Measurements from ENCODE around the gene TSPAN18.

Gene TSPAN18

GRCh38 chr11:44828296-44828695 lies 101.5 kb downstream of the TSPAN18 start:
- DNase-seq, result no peak
- in situ Hi-C loops (cut with MboI; ENCODE audit: low pct_unique_long_range_greater_than_20kb, low sequenced_read_pairs), result no loop called here

- in situ Hi-C loops (cut with MboI; ENCODE audit: low pct_unique_long_range_greater_than_20kb, low sequenced_read_pairs), result no loop called here
- DNase-seq, result peak; percentile 13
These were observed 103.1 kb downstream of the TSPAN18 start for GRCh38 chr11:44829838-44830237.

DNA sequence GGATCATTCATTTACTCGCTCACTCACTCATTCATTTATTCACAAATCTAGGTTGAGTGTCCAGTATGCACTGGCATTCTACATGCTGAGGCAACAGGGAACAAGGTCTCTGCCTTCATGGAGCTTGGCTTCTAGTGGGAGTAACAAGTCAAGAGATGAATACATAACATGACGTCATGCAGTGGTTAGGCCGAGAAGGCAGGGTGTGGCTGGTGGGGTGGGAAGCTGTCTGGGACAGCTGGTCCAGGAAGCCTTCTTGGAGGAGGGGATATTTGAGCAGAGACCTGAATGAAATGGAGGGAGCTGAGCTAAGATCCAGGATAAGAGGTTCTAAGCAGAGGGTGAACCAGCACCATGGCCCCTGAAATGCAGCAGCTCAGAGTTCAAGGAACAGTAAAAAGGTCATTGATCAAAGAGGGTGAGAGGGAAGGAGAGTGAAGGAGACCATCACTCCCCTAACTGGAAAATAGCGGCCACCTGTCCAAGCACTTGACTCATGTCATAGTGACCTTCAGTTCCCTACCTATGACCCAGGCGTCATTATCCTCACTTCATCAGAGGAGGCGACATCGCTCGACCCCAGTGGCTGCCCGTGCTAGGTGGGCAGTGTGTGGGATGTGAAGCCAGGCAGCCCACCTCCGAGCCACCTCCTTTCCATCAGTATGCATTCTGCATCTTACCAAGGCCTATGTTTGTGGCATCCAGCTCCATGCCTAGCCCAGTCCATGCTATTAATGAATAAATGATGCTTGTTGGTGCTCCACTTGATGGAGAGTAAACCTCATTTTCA lies 105.0 kb downstream of the TSPAN18 start:
- in situ Hi-C loops (cut with MboI; ENCODE audit: low pct_unique_long_range_greater_than_20kb, low sequenced_read_pairs), result no loop called here
- DNase-seq, result no peak

- DNase-seq, result no peak
- in situ Hi-C loops (cut with MboI; ENCODE audit: low pct_unique_long_range_greater_than_20kb, low sequenced_read_pairs), result no loop called here
These were observed 105.7 kb downstream of the TSPAN18 start for GRCh38 chr11:44832452-44832851.

- in situ Hi-C loops (cut with MboI; ENCODE audit: low pct_unique_long_range_greater_than_20kb, low sequenced_read_pairs), result no loop called here
These were observed 106.6 kb downstream of the TSPAN18 start for GRCh38 chr11:44833221-44833876.

DNA sequence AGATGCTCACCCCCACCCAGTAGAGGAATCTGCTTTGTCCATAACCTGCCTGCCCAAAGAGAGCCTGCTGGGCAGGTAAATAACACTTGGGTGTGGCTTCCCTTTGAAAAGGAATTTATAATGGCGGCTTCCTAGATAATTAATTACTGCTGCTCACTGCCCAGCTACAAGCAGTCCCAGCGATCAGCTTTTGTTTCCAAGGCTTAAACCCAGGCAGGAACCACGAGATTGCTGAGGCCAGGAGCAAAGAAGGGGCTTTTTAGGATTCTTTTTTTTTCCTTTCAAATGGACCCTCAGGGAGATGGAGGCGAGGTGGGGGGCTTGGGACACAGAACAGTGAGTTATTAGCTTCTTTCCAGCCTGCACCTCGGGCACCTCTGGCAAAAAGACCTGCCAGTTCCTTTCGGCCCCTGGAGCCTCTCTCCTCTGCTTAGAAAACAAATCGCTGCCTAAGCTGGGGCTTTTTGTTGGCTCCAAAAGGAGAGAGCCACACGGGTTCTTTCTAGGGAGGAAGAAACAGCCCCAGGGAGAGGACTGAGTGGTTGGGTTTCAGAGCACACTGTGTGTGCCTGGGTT lies 107.2 kb downstream of the TSPAN18 start:
- no peak for DNase-seq

More at GRCh38 chr11:44833221-44833876, 106.6 kb downstream of the TSPAN18 start:
- no peak for DNase-seq

DNA sequence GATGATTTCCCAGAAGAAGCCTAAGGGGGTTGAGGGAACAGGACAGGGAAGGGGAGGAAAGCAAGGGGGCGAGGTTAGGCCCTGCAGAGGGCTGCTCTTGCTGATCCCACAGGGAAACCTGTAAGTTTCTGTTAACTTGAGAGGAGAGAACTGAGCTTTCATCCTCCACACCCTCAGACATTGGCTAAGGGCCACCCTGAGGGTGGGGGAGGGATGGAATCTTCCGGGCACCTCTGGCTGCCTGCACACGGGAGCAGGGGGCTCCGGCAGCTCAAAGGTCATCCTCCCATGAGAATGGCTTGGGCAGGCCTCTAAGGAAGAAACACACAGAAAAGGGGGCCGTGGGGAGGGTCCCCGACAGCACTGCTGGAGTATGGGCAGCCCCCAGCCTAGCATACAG lies 108.1 kb downstream of the TSPAN18 start:
- in situ Hi-C loops (cut with MboI; ENCODE audit: low pct_unique_long_range_greater_than_20kb, low sequenced_read_pairs), result no loop called here

More for the DNA sequence above, 107.2 kb downstream of the TSPAN18 start:
- in situ Hi-C loops (cut with MboI; ENCODE audit: low pct_unique_long_range_greater_than_20kb, low sequenced_read_pairs), result no loop called here

DNA sequence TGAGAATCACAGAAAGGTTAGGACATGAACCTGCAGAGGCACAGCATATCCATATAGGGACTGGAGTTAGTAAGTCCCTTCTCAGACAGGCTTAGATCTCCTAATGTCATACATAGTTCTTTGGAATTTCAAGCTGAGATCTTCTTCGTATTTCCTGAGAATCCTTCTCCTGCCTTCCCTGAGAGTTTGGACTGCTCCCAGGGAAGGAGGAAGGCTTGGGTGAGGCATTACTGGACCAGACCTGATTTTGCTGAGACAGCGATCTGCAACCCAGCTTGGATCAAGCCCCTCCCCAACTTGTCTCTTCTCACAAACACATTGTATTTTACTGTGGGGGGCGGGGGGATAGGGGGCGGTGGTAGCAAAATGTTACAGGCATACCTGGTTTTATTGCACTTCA lies 108.5 kb downstream of the TSPAN18 start:
- no peak for DNase-seq

More for the DNA sequence above, 108.1 kb downstream of the TSPAN18 start:
- DNase-seq, result no peak

GRCh38 chr11:44835938-44836337 lies 109.2 kb downstream of the TSPAN18 start:
- DNase-seq, result no peak
- in situ Hi-C loops (cut with MboI; ENCODE audit: low pct_unique_long_range_greater_than_20kb, low sequenced_read_pairs), result no loop called here

More for the DNA sequence above, 108.5 kb downstream of the TSPAN18 start:
- in situ Hi-C loops (cut with MboI; ENCODE audit: low pct_unique_long_range_greater_than_20kb, low sequenced_read_pairs), result no loop called here

DNA sequence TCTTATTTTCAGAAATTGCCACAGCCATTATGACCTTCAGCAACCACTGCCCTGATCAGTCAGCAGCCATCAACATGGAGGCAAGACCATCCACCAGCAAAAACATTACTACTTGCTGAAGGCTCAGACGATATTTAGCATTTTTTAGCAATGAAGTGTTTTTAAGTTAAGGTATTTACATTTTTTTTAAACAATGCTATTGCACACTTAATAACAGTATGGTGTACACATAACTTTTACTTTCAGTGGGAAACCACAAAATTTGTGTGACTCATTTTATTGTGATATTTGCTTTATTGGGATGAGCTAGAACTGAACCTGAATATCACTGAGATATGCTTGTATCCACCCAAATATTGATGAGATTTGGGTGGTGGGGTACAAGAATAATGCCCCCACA lies 110.9 kb downstream of the TSPAN18 start:
- in situ Hi-C loops (cut with MboI; ENCODE audit: low pct_unique_long_range_greater_than_20kb, low sequenced_read_pairs), result no loop called here
- no peak for DNase-seq

GRCh38 chr11:44839458-44840084 lies 112.8 kb downstream of the TSPAN18 start:
- in situ Hi-C loops (cut with MboI; ENCODE audit: low pct_unique_long_range_greater_than_20kb, low sequenced_read_pairs), result no loop called here
- DNase-seq, result no peak

DNA sequence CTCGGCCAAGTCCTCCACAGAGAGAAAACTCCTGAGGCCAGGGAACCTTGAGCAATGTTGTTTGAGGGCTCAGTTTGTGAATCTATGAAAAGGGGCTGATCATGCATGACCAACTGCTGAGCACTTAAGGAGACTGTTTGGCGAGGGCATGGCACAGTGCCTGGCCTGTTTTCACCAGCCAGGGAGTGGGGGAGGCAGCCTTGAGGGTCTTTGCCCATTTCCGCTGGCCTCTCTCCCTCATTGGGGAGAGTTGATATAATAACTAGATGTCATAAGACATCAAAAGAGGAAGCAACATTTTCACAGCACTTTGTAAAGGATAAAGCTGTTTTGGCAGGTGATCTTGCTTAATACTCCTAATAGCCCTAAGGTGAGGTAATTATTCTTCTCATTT lies 113.3 kb downstream of the TSPAN18 start:
- no peak for DNase-seq
- in situ Hi-C loops (cut with MboI; ENCODE audit: low pct_unique_long_range_greater_than_20kb, low sequenced_read_pairs), result no loop called here

DNA sequence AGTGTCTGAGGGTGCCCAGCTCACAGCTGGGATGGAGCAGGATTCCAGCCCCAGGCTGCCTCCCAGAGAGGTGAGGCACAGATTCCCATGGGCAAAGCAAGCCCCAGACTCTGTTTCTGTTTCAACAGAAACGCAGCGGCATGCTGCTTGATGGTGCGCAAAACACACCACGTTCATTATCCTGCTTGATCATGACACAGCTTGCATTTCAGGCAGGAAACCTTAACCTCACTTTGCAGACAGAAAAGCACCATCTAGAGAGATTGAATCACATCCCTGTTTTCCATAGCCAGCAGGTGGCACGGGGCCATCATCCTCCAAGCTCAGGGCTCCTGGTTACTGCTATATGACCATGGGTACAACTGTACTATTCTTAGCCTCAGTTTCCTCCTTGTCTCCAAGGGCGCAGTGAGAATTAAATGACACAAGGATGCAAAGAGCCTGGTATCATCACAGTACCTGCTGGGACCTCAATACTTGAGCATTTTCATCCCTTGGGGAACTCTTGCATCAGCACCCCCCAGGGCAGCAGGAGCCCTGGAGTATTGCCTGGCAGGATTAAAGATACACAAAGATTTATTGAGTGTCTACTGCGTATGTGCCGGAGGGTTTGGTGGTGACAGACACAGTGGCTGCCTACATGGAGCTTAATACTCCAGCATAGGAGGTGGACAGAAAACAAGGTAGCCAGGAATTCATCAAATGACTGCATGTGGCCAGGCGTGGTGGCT lies 113.9 kb downstream of the TSPAN18 start:
- no peak for DNase-seq
- in situ Hi-C loops (cut with MboI; ENCODE audit: low pct_unique_long_range_greater_than_20kb, low sequenced_read_pairs), result no loop called here

GRCh38 chr11:44842220-44842619 lies 115.5 kb downstream of the TSPAN18 start:
- in situ Hi-C loops (cut with MboI; ENCODE audit: low pct_unique_long_range_greater_than_20kb, low sequenced_read_pairs), result no loop called here
- DNase-seq, result no peak

DNA sequence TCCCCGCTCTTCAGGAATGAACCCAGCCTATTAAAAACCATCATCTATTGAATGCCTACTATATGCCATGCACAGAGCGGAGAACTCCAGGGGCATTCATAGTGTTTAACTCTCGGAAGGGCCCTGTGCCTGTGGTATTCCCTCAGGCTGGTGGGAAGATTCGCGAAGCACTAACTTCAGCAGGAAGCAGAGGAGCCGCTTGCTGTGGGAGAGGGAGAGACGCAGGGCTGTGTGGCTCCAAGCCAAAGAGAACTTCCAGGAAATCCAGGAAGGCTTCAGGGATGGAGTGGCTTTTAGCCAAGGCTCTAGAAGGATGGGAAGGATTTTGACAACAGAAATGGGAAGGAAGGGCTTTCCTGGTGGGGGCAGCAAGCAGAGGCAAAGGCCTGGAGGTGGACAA lies 120.1 kb downstream of the TSPAN18 start:
- in situ Hi-C loops (cut with MboI; ENCODE audit: low pct_unique_long_range_greater_than_20kb, low sequenced_read_pairs), result no loop called here

GRCh38 chr11:44847316-44847715 lies 120.6 kb downstream of the TSPAN18 start:
- DNase-seq, result no peak
- in situ Hi-C loops (cut with MboI; ENCODE audit: low pct_unique_long_range_greater_than_20kb, low sequenced_read_pairs), result no loop called here

More for the DNA sequence above, 120.1 kb downstream of the TSPAN18 start:
- DNase-seq, result no peak

DNA sequence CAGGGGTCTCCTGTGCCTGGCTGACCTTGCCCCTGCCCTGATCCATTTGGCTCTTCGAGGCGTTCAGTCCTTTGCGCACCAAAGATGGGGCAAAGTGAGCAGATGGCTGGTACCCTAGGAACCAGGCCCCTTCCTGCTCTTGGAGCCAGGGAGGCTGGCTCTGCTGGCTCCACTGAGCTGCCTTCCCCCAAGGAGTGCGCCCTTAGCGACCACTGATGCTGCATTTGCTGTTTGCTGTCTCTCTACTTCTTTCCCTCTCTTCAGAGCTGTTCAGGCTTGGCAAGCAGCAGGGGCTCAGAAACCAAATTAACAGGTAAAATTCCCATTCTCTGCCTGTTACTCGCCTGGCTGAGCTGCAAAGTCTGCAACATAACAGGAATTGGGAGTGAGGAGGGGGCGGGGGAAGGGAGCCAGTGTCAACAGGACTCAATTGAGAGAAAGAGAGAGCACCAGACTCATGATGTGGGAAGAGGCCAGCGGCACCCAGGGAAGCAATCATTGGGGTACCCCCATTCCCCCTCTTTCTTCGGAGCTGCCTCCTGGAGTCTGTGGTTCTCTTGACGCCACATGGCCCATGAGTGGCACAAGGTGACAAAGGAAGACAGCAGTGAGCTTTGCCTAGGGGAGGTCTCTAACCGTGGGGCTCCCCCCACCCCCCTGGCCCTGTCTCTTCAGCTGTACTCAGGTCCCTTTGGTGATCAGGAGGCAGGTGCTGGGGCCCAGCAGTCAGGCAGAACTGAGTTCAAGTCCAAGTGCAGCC lies 121.6 kb downstream of the TSPAN18 start:
- DNase-seq, result no peak
- in situ Hi-C loops (cut with MboI; ENCODE audit: low pct_unique_long_range_greater_than_20kb, low sequenced_read_pairs), result no loop called here

GRCh38 chr11:44848963-44849350 lies 122.2 kb downstream of the TSPAN18 start:
- in situ Hi-C loops (cut with MboI; ENCODE audit: low pct_unique_long_range_greater_than_20kb, low sequenced_read_pairs), result no loop called here

DNA sequence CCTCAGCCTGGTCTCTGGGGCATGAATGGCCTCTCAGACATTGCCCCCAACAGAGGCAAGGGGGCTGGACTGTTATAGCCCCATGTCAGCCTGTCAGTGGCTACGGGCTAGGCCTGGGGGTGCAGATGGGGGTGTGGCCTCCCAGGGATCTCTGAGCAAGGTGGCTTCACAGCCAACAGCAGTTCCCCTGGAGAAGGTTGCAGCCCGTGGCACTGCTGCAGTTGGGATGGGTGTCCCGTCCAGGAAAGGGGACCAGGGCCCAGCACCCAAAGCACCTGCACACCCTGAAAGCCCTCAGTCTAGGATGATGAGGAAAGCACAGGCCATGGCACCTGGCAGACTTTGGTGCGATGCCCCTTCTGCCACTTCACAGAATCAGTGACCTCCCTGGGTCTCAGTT lies 122.7 kb downstream of the TSPAN18 start:
- in situ Hi-C loops (cut with MboI; ENCODE audit: low pct_unique_long_range_greater_than_20kb, low sequenced_read_pairs), result no loop called here
- no peak for DNase-seq

More at GRCh38 chr11:44848963-44849350, 122.2 kb downstream of the TSPAN18 start:
- DNase-seq, result no peak
